ENCODE data around the gene ARPC1A.

ARPC1A gene

GRCh38 chr7:99369767-99370391 lies 44.2 kb downstream of the ARPC1A start:
- TF ChIP-seq, protein P1, sequence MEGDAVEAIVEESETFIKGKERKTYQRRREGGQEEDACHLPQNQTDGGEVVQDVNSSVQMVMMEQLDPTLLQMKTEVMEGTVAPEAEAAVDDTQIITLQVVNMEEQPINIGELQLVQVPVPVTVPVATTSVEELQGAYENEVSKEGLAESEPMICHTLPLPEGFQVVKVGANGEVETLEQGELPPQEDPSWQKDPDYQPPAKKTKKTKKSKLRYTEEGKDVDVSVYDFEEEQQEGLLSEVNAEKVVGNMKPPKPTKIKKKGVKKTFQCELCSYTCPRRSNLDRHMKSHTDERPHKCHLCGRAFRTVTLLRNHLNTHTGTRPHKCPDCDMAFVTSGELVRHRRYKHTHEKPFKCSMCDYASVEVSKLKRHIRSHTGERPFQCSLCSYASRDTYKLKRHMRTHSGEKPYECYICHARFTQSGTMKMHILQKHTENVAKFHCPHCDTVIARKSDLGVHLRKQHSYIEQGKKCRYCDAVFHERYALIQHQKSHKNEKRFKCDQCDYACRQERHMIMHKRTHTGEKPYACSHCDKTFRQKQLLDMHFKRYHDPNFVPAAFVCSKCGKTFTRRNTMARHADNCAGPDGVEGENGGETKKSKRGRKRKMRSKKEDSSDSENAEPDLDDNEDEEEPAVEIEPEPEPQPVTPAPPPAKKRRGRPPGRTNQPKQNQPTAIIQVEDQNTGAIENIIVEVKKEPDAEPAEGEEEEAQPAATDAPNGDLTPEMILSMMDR (IDR thresholded peaks at IDR 0.05; ENCODE audit: borderline replicate concordance, control extremely low read depth, extremely low read depth, insufficient read depth, missing control alignments): no peak
- in situ Hi-C loops (cut with MboI; ENCODE audit: low sequenced_read_pairs, unreplicated experiment): no loop called here
- DNase-seq (ENCODE audit: low spot score): no peak

DNA sequence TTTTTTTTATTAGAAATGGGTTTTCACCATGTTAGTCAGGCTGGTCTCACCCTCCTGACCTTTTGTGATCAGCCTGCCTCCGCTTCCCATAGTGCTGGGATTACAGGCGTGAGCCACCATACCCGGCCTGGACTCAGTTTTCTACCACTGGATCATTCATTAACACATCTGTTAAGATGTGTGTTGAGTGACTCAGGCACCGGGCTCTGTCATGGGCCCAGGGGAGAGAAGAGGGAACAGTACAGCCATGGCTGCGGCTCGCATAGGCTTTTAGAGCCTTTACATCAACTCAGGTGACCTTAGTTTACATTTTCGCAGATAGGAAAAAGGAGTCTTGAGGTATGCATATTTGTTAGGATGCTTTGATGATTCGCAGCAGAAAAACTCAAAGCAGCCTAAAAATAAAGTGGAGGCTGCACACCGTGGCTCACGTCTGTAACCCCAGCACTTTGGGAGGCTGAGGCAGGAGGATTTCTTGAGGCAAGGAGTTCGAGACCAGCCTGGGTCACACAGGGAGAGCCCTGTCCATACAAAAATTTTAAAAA lies 45.8 kb downstream of the ARPC1A start:
- TF ChIP-seq, protein P1 (IDR thresholded peaks at IDR 0.05; ENCODE audit: borderline replicate concordance, control extremely low read depth, extremely low read depth, insufficient read depth, missing control alignments): no peak
- in situ Hi-C loops (cut with MboI; ENCODE audit: low sequenced_read_pairs, unreplicated experiment): no loop called here
- no peak for DNase-seq (ENCODE audit: low spot score)

DNA sequence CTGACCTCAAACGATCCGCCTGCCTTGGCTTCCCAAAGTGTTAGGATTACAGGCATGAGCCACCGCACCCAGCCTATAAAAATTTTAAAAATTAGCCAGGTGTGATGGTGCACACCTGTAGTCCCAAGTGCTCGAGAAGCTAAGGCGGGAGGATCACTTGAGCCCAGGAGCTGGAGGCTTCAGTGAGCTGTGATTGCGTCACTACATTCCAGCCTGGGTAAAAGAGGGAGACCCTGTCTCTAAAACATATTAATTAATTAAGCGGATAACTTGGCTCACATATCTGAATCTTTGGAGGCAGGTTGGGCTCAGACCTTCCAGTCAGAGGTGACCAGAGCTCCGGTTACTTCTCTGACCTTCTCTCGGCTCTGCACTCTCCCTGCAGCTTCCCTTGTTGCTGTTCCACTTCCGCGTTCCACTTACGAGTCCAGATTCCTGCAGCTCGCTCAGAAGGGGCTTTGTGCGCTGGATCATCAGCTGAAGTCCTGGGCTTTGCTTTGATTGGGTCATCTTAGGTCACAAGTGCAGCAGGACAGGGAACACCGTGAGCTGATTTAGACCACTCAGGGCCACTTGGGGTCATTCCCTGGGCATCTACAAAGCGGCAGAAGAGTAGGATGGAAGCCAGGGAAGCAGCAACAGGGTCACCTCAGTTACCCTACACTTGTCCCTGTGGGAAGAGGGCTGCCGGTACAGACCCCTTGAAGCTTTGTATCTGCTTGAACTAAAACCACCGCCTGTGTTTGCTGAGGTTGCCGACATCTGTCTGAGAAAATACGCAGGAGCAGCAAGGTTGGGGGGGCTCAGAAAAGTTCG lies 46.8 kb downstream of the ARPC1A start:
- no peak for DNase-seq (ENCODE audit: low spot score)
- TF ChIP-seq, protein P1 (IDR thresholded peaks at IDR 0.05; ENCODE audit: borderline replicate concordance, control extremely low read depth, extremely low read depth, insufficient read depth, missing control alignments): no peak
- in situ Hi-C loops (cut with MboI; ENCODE audit: low sequenced_read_pairs, unreplicated experiment): no loop called here

- in situ Hi-C loops (cut with MboI; ENCODE audit: low sequenced_read_pairs, unreplicated experiment): no loop called here
- DNase-seq (ENCODE audit: low spot score): no peak
- TF ChIP-seq, protein P1 (IDR thresholded peaks at IDR 0.05; ENCODE audit: borderline replicate concordance, control extremely low read depth, extremely low read depth, insufficient read depth, missing control alignments): no peak
These were observed 47.7 kb downstream of the ARPC1A start for GRCh38 chr7:99373091-99374066.

DNA sequence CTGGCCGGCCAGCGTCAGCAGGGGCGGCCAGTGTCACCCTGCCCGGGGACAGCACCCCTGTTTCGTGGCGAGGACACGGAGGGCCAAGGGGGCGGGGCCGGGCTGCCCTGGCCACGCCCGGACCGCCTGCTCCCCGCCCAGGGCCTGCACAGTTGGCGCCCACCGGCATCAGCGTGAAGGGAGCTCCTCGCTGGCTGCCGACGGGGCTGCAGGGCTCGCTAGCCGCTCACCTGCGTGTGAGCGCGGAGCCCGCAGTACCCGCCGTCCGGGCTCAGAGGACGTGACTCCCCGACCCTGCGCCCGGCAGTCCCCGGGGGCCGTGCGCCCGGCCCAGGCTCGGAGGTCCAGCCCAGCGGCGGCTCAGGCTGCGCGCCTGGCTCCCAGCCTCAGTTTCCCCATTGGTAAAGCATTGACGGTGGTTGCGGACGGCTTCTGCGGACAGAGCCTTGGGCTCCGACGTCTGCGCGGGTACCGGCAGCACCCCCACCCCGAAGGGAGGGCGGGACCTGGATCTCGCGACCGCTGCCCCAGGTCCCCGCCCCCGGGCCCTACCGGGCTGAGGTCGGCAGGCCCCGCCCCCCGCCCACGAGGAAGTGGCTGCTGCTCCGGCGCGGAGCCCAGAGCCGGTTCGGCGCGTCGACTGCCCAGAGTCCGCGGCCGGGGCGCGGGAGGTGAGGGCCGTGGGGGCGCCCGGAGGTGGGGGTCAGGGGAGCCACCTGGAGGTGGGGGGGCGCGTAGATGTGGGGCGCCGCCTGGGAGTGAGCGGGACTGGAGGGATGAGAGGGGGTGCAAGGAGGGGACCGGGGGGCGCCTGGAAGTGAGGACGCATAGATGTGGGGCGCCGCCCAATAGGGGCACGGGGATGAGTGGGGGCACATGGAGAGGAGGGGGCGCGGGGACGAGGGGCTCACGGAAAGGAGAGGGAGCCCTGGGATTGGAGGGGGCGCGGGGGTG lies 48.7 kb downstream of the ARPC1A start, which contains the start of gene ARPC1B:
TSS of gene ARPC1B (plus strand) at position 620 of the 954 bp plus-strand sequence. CDS start 10,985 bp downstream, outside the sequence.
- TF ChIP-seq, protein P1 (IDR thresholded peaks at IDR 0.05; ENCODE audit: borderline replicate concordance, control extremely low read depth, extremely low read depth, insufficient read depth, missing control alignments): no peak
- in situ Hi-C loops (cut with MboI; ENCODE audit: low sequenced_read_pairs, unreplicated experiment): no loop called here
- peak; percentile 99 for DNase-seq (ENCODE audit: low spot score)

All from GM13976 (cell line).